Endothelial cell of umbilical vein (primary cell): ENCODE results near the gene AHRR. TPM values are rescaled to one million over a fixed set of nuclear protein-coding genes. Genes with fewer than 3 reads are reported as not detected.

Experiments used
- BruUV-seq: library from RNA; stranded (reverse); fragments of 400-500 nt; replicated peaks from 2 replicates; lab custom pipeline; 2021; lab: Mats Ljungman, UMichigan
- CTCF ChIA-PET: fragments of 300-600, 350-600 bp; sonication (Branson Sonifier 250); formaldehyde crosslinking; loops from one replicate; lab custom pipeline; 2021; ENCODE audit warnings: antibody characterized with exemption, inconsistent platforms; lab: Charles Lee
- POLR2A ChIA-PET: fragments of 300-600, 350-600 bp; sonication (Branson Sonifier 250); formaldehyde crosslinking; loops from one replicate; lab custom pipeline; 2021; ENCODE audit warnings: antibody characterized with exemption, inconsistent platforms; lab: Charles Lee
- DNase-seq: peaks from one replicate; pipeline ENCODE4 v3.0.0-alpha.2; 2011; ENCODE audit warnings: low read depth, low spot score
- FAIRE-seq: peaks from 2 replicates; lab custom pipeline; 2011; peaks lifted over from hg19 to GRCh38; lab: Jason Lieb, UNC
- H2AFZ ChIP-seq: 2 replicates; pipeline ENCODE4 v1.6.0; 2012; ENCODE audit warnings: low read depth, low read length, control low read depth, inconsistent platforms
- H3K27ac ChIP-seq: 2 replicates; pipeline ENCODE4 v1.5.1; 2011; ENCODE audit warnings: low read depth, mild to moderate bottlenecking, control low read depth, low read length, moderate library complexity; ENCODE audit not compliant: insufficient read depth
- H3K27me3 ChIP-seq, 2 experiments: 2 replicates each; pipeline versions ENCODE4 v1.6.0 to v1.6.1; 2011; ENCODE audit warnings: low read length in 2 of 2, mixed read lengths in 1 of 2; ENCODE audit not compliant: control insufficient read depth in 2 of 2, insufficient read depth in 2 of 2
- H3K36me3 ChIP-seq, 2 experiments: 2 replicates in 1 of 2; 3 replicates in 1 of 2; pipeline ENCODE4 v1.5.1; 2011; ENCODE audit warnings: low read length in 2 of 2, mild to moderate bottlenecking in 1 of 2, moderate library complexity in 1 of 2; ENCODE audit not compliant: control insufficient read depth in 2 of 2, insufficient read depth in 2 of 2; ENCODE audit errors: extremely low read depth in 1 of 2
- H3K4me1 ChIP-seq: 3 replicates; pipeline ENCODE4 v1.5.1; 2011; ENCODE audit warnings: mild to moderate bottlenecking, low read length; ENCODE audit not compliant: control insufficient read depth, insufficient read depth; ENCODE audit errors: extremely low read depth
- H3K4me2 ChIP-seq: 2 replicates; pipeline ENCODE4 v1.6.1; 2011; ENCODE audit warnings: low read length, control low read depth, mixed read lengths; ENCODE audit not compliant: insufficient read depth
- H3K4me3 ChIP-seq, 3 experiments: fragments of 200-600 bp in 1 of 3; sonication (generic), shearing (Covaris generic) in 1 of 3; replicated peaks in 1 of 3; 2 replicates each; pipeline ENCODE4 v1.5.1; 2011 to 2016; ENCODE audit warnings: control low read depth in 3 of 3, low read length in 3 of 3, mild to moderate bottlenecking in 2 of 3, inconsistent platforms in 1 of 3, low read depth in 1 of 3, moderate library complexity in 1 of 3; ENCODE audit not compliant: insufficient read depth in 1 of 3
- H3K79me2 ChIP-seq: 2 replicates; pipeline ENCODE4 v1.6.0; 2012; ENCODE audit warnings: low read length, inconsistent platforms; ENCODE audit not compliant: control insufficient read depth, insufficient read depth
- H3K9ac ChIP-seq: replicated peaks from 2 replicates; pipeline ENCODE3; 2011; ENCODE audit warnings: low read length, control low read depth; ENCODE audit not compliant: insufficient read depth; ENCODE audit errors: extremely low read depth
- H3K9me1 ChIP-seq: replicated peaks from 3 replicates; pipeline ENCODE4 v1.6.0; 2011; ENCODE audit warnings: mild to moderate bottlenecking, low read length; ENCODE audit not compliant: control insufficient read depth, insufficient read depth; ENCODE audit errors: extremely low read depth
- H3K9me3 ChIP-seq: replicated peaks from 2 replicates; pipeline ENCODE4 v1.5.1; 2012; ENCODE audit warnings: low read length, inconsistent platforms; ENCODE audit not compliant: control insufficient read depth, insufficient read depth
- H4K20me1 ChIP-seq: replicated peaks from 2 replicates; pipeline ENCODE3; 2011; ENCODE audit warnings: mild to moderate bottlenecking, low read length; ENCODE audit not compliant: control insufficient read depth, insufficient read depth; ENCODE audit errors: extremely low read depth
- EZH2 ChIP-seq: IDR thresholded peaks from 2 replicates; pipeline ENCODE4 v1.6.1; 2012; ENCODE audit warnings: borderline replicate concordance, low read depth, mild to moderate bottlenecking, moderate library complexity, low read length, inconsistent platforms; ENCODE audit not compliant: severe bottlenecking
- FOS ChIP-seq: IDR thresholded peaks from 2 replicates; pipeline ENCODE4 v1.6.1; 2011; ENCODE audit warnings: mild to moderate bottlenecking, low read length, moderate library complexity, borderline replicate concordance; ENCODE audit not compliant: insufficient read depth
- GATA2 ChIP-seq: IDR thresholded peaks from 2 replicates; pipeline ENCODE4 v1.7.0; 2011; ENCODE audit warnings: low read depth, mild to moderate bottlenecking, moderate library complexity, mixed read lengths, low read length; ENCODE audit not compliant: insufficient read length, insufficient read depth
- JUN ChIP-seq: IDR thresholded peaks from 2 replicates; pipeline ENCODE4 v1.6.1; 2011; ENCODE audit warnings: borderline replicate concordance, low read depth; ENCODE audit not compliant: insufficient read length, insufficient read depth
- MYC ChIP-seq: IDR thresholded peaks from one replicate; pipeline ENCODE4 v1.6.1; 2011; ENCODE audit warnings: mild to moderate bottlenecking, low read depth, low read length
- POLR2A ChIP-seq: IDR thresholded peaks from 2 replicates; pipeline ENCODE4 v1.6.1; 2012; ENCODE audit warnings: low read depth, mild to moderate bottlenecking, control low read depth, low read length
- POLR2AphosphoS5 ChIP-seq: IDR thresholded peaks from 2 replicates; pipeline ENCODE4 v1.6.1; 2012; ENCODE audit warnings: low read depth, mild to moderate bottlenecking, control low read depth, low read length, moderate library complexity; ENCODE audit not compliant: insufficient read depth
- dilution Hi-C: fragments of 300-500 bp; cut with MboI; formaldehyde crosslinking; loops from one replicate; pipeline ENCODE4 v1.15.0; 2019; ENCODE audit warnings: low sequenced_read_pairs; ENCODE audit not compliant: extremely low pct_ligation_motif_present
- intact Hi-C: fragments of 100-400 bp; cut with micrococcal nuclease; formaldehyde crosslinking; loops from one replicate; pipeline ENCODE4 v1.10.0; 2022
- polyA plus RNA-seq, 4 experiments: library from polyadenylated mRNA; depleted of rRNA in 3 of 4; stranded (reverse) in 3 of 4; unstranded in 1 of 4; fragments of >200 nt; gene quantifications; 2 replicates each; pipeline versions ENCODE4 v1.2.1 to v1.2.3, GENCODE V29; 2011 to 2012; ENCODE audit warnings: missing spikeins in 1 of 4
- total RNA-seq: library from RNA; stranded (reverse); gene quantifications from 2 replicates; pipeline ENCODE4 v1.2.3, GENCODE V29; 2021
- TF ChIP-seq, protein P1 (sequence below), 2 donors: IDR thresholded peaks; 1 replicate in 1 of 2; 2 replicates in 1 of 2; pipeline ENCODE4 v1.5.1; 2011; ENCODE audit warnings: low read length in 2 of 2, mild to moderate bottlenecking in 2 of 2, moderate library complexity in 2 of 2, control low read depth in 1 of 2, inconsistent platforms in 1 of 2, low read depth in 1 of 2; ENCODE audit not compliant: insufficient read depth in 1 of 2; ENCODE audit errors: extremely low read depth in 1 of 2
- TF ChIP-seq, protein P2 (sequence below): IDR thresholded peaks from 2 replicates; pipeline ENCODE4 v1.6.1; 2011; ENCODE audit not compliant: insufficient read depth, insufficient read length

The AHRR gene
- total and polyA plus RNA-seq, 2 donors (not counting 3 experiments of a cell fraction or from before 2014, with no cell fraction given), result 3.1 to 7.3 TPM

DNA sequence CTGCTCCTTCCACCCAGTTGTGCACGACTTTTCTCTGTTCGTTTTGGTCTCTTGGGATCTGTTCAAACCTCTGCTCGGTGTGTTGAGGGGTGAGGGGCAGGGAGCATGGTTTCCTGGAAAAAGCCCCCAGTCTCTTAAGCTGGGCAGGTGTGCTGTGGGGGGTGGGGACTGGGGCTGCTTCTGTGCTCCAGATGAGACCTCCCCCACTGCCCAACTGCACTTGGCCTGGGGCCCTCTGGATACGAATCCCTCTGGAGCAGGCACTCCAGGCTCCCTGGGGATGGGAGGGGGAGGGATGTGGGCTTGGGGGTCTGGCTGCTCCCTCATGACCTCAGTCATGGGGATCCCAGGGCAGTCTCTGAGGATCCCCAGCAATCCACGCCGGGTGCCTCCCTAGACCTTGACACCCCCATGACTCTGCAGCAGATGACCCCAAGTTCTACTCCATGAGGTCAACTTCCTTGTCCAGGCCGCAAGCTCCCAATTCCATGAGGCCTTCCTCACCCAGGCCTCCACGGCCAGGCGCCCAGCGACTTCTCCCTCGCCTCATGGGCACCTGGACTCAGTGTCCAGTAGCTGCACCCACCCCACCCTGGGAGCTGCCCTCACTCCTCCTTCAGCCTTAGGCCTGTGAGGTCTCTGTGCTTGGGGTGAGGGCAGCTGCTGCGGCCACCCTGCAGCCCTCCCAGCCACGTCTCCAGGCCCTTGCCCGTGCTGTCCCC lies 5.9 kb upstream of the AHRR start:
- no TSS peak for BruUV-seq
- Histone ChIP-seq H3K4me2 (no peak overlapping the region), H3K4me1 (peaks cover 11% of the 10 kb centered on the region), H3K27ac (no peak overlapping the region), H3K27me3 (peaks cover 2 to 6% of the 10 kb centered on the region in 2 experiments), H3K4me3 (no peak overlapping the region), H3K9me3 (no peaks in the 10 kb centered on the region), H3K9ac (no peak overlapping the region), H3K36me3 (peaks cover 0 to 16% of the 10 kb centered on the region in 2 experiments), H3K79me2 (peaks cover 10% of the 10 kb centered on the region), H2AFZ (no peak overlapping the region), H4K20me1 (no peaks in the 10 kb centered on the region), H3K9me1 (no peaks in the 10 kb centered on the region)
- POLR2A ChIA-PET, result no interaction called here
- FAIRE-seq, result no peak
- CTCF ChIA-PET, result interaction anchor here (0.9 to 5.6 kb wide), 4 partner anchors 28 to 130 kb away, joined by 3 to 94 read pairs (median 38); no protein-coding TSS in a partner anchor
- TF ChIP-seq MYC, result no peak
- no peak for TF ChIP-seq JUN
- TF ChIP-seq FOS, result no peak
- no peak for TF ChIP-seq POLR2AphosphoS5
- TF ChIP-seq, protein P1, sequence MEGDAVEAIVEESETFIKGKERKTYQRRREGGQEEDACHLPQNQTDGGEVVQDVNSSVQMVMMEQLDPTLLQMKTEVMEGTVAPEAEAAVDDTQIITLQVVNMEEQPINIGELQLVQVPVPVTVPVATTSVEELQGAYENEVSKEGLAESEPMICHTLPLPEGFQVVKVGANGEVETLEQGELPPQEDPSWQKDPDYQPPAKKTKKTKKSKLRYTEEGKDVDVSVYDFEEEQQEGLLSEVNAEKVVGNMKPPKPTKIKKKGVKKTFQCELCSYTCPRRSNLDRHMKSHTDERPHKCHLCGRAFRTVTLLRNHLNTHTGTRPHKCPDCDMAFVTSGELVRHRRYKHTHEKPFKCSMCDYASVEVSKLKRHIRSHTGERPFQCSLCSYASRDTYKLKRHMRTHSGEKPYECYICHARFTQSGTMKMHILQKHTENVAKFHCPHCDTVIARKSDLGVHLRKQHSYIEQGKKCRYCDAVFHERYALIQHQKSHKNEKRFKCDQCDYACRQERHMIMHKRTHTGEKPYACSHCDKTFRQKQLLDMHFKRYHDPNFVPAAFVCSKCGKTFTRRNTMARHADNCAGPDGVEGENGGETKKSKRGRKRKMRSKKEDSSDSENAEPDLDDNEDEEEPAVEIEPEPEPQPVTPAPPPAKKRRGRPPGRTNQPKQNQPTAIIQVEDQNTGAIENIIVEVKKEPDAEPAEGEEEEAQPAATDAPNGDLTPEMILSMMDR (IDR thresholded peaks at IDR 0.05; ENCODE audit: extremely low read depth in 1 of 2, insufficient read depth in 1 of 2, low read depth in 1 of 2, low read length in 2 of 2), result no peak
- TF ChIP-seq, protein P2, sequence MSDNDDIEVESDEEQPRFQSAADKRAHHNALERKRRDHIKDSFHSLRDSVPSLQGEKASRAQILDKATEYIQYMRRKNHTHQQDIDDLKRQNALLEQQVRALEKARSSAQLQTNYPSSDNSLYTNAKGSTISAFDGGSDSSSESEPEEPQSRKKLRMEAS, result no peak
- no peak for TF ChIP-seq GATA2
- no peak for TF ChIP-seq EZH2
- no peak for TF ChIP-seq POLR2A
- no peak for DNase-seq
- intact Hi-C loops (loop anchor here (10.0 kb wide), 1 partner anchor 359 kb away; no protein-coding TSS in a partner anchor), dilution Hi-C loops (no loop called here)
